Stimulated activated effector memory CD8-positive, alpha-beta T cell treated with anti-CD3 and anti-CD28 coated beads, Interleukin-12 subunit alpha, Interleukin-12 subunit beta, amount 100 ng/mL, for 72 hours (primary cell): ENCODE measurements around the gene NPAS2.
A peak's percentile ranks its signal among the peaks of the same experiment; 100 is the strongest.

Experiments used
- ATAC-seq: fragments of 150-1000 bp; cut with Tn5 transposase; 2 replicates; pipeline ENCODE4 v1.10.0; 2021
- DNase-seq, 2 donors: peaks; one replicate each; pipeline ENCODE4 v3.0.0; 2021 to 2022; ENCODE audit warnings: low spot score in 2 of 2
- H3K27ac Mint-ChIP-seq: one replicate; pipeline ENCODE4 v1.8.0; 2022; ENCODE audit warnings: mild to moderate bottlenecking, mixed read lengths
- H3K36me3 Mint-ChIP-seq: one replicate; pipeline ENCODE4 v1.8.0; 2022; ENCODE audit warnings: mild to moderate bottlenecking, mixed read lengths
- H3K4me1 Mint-ChIP-seq: one replicate; pipeline ENCODE4 v1.8.0; 2022; ENCODE audit warnings: mixed read lengths
- H3K4me3 Mint-ChIP-seq: one replicate; pipeline ENCODE4 v1.8.0; 2022; ENCODE audit warnings: mild to moderate bottlenecking, mixed read lengths
- H3K9me3 Mint-ChIP-seq: one replicate; pipeline ENCODE4 v1.8.0; 2022; ENCODE audit warnings: mixed read lengths

Gene NPAS2

GRCh38 chr2:100809506-100809905, 10.4 kb upstream of the NPAS2 start:
- DNase-seq, result no peak
- H3K4me3 Mint-ChIP-seq, result no peak overlapping the region
- no peak for ATAC-seq
- peaks cover 7% of the 10 kb centered on the region for H3K4me1 Mint-ChIP-seq
- H3K27ac Mint-ChIP-seq, result no peak overlapping the region
- H3K9me3 Mint-ChIP-seq, result no peaks in the 10 kb centered on the region
- no peaks in the 10 kb centered on the region for H3K36me3 Mint-ChIP-seq

- Mint-ChIP-seq H3K9me3 (no peaks in the 10 kb centered on the region), H3K36me3 (no peaks in the 10 kb centered on the region), H3K27ac (no peak overlapping the region), H3K4me3 (no peak overlapping the region), H3K4me1 (peaks cover 7% of the 10 kb centered on the region)
- DNase-seq (no peak), ATAC-seq (no peak)
Measured at GRCh38 chr2:100810603-100811145, 9.3 kb upstream of the NPAS2 start.

GRCh38 chr2:100812116-100812515, 7.8 kb upstream of the NPAS2 start:
- DNase-seq (no peak), ATAC-seq (no peak)
- H3K9me3 Mint-ChIP-seq, result no peaks in the 10 kb centered on the region
- no peak overlapping the region for H3K4me3 Mint-ChIP-seq
- no peaks in the 10 kb centered on the region for H3K36me3 Mint-ChIP-seq
- no peak overlapping the region for H3K27ac Mint-ChIP-seq
- peaks cover 7% of the 10 kb centered on the region for H3K4me1 Mint-ChIP-seq

- no peak for ATAC-seq
Measured at GRCh38 chr2:100812573-100812972, 7.4 kb upstream of the NPAS2 start.

GRCh38 chr2:100813527-100813926, 6.4 kb upstream of the NPAS2 start:
- ATAC-seq, result peak; percentile 72
- DNase-seq, result no peak
- Mint-ChIP-seq H3K27ac (no peak overlapping the region), H3K36me3 (no peaks in the 10 kb centered on the region), H3K4me1 (peaks cover 7% of the 10 kb centered on the region), H3K4me3 (no peak overlapping the region), H3K9me3 (no peaks in the 10 kb centered on the region)

More at GRCh38 chr2:100812573-100812972, 7.4 kb upstream of the NPAS2 start:
- Mint-ChIP-seq H3K36me3 (no peaks in the 10 kb centered on the region), H3K9me3 (no peaks in the 10 kb centered on the region), H3K4me1 (peaks cover 7% of the 10 kb centered on the region), H3K4me3 (no peak overlapping the region), H3K27ac (no peak overlapping the region)
- DNase-seq, result no peak

- DNase-seq (no peak), ATAC-seq (no peak)
- Mint-ChIP-seq H3K9me3 (no peaks in the 10 kb centered on the region), H3K27ac (no peak overlapping the region), H3K36me3 (no peaks in the 10 kb centered on the region), H3K4me1 (peaks cover 7% of the 10 kb centered on the region), H3K4me3 (no peak overlapping the region)
Measured at GRCh38 chr2:100814043-100814442, 5.9 kb upstream of the NPAS2 start.

- Mint-ChIP-seq H3K4me1 (peaks cover 7% of the 10 kb centered on the region), H3K9me3 (no peaks in the 10 kb centered on the region), H3K27ac (no peak overlapping the region), H3K4me3 (no peak overlapping the region), H3K36me3 (no peaks in the 10 kb centered on the region)
- ATAC-seq (no peak), DNase-seq (no peak)
Measured at GRCh38 chr2:100814453-100814852, 5.5 kb upstream of the NPAS2 start.

- ATAC-seq, result no peak
- no peaks in the 10 kb centered on the region for H3K9me3 Mint-ChIP-seq
- no peaks in the 10 kb centered on the region for H3K36me3 Mint-ChIP-seq
- DNase-seq, result no peak
- no peak overlapping the region for H3K27ac Mint-ChIP-seq
- no peak overlapping the region for H3K4me3 Mint-ChIP-seq
- H3K4me1 Mint-ChIP-seq, result peaks cover 7% of the 10 kb centered on the region
Measured at GRCh38 chr2:100817388-100817985, 2.5 kb upstream of the NPAS2 start.

- no peaks in the 10 kb centered on the region for H3K9me3 Mint-ChIP-seq
- no peak overlapping the region for H3K27ac Mint-ChIP-seq
- ATAC-seq (peak; percentile 29), DNase-seq (no peak)
- H3K36me3 Mint-ChIP-seq, result no peaks in the 10 kb centered on the region
- peak overlapping the region; percentile 63 for H3K4me3 Mint-ChIP-seq
- peaks cover 7% of the 10 kb centered on the region for H3K4me1 Mint-ChIP-seq
Measured at GRCh38 chr2:100818003-100818605, 1.8 kb upstream of the NPAS2 start.

- DNase-seq, result no peak
Measured at GRCh38 chr2:100818606-100819369, 1.2 kb upstream of the NPAS2 start.

GRCh38 chr2:100820273-100820522, 259 bp downstream of the NPAS2 start:
- no peak overlapping the region for H3K27ac Mint-ChIP-seq
- DNase-seq (no peak), ATAC-seq (peak; percentile 20)
- no peaks in the 10 kb centered on the region for H3K9me3 Mint-ChIP-seq
- no peak overlapping the region for H3K4me3 Mint-ChIP-seq
- H3K4me1 Mint-ChIP-seq, result no peaks in the 10 kb centered on the region
- H3K36me3 Mint-ChIP-seq, result no peaks in the 10 kb centered on the region

More at GRCh38 chr2:100818606-100819369, 1.2 kb upstream of the NPAS2 start:
- H3K4me1 Mint-ChIP-seq, result peaks cover 7% of the 10 kb centered on the region
- peak overlapping the region; percentile 63 for H3K4me3 Mint-ChIP-seq
- no peak overlapping the region for H3K27ac Mint-ChIP-seq
- H3K36me3 Mint-ChIP-seq, result no peaks in the 10 kb centered on the region
- no peaks in the 10 kb centered on the region for H3K9me3 Mint-ChIP-seq
- peak; percentile 27 for ATAC-seq

GRCh38 chr2:100820523-100821254, 750 bp downstream of the NPAS2 start:
- H3K27ac Mint-ChIP-seq, result no peak overlapping the region
- no peaks in the 10 kb centered on the region for H3K36me3 Mint-ChIP-seq
- no peaks in the 10 kb centered on the region for H3K9me3 Mint-ChIP-seq
- no peaks in the 10 kb centered on the region for H3K4me1 Mint-ChIP-seq
- DNase-seq (no peak), ATAC-seq (no peak)
- peak overlapping the region; percentile 45 for H3K4me3 Mint-ChIP-seq

- Mint-ChIP-seq H3K9me3 (no peaks in the 10 kb centered on the region), H3K4me3 (peak overlapping the region; percentile 45), H3K4me1 (no peaks in the 10 kb centered on the region), H3K27ac (no peak overlapping the region), H3K36me3 (no peaks in the 10 kb centered on the region)
- ATAC-seq, result no peak
- no peak for DNase-seq
Measured at GRCh38 chr2:100821255-100821910, 1.4 kb downstream of the NPAS2 start.

GRCh38 chr2:100821911-100822265, 1.9 kb downstream of the NPAS2 start:
- no peaks in the 10 kb centered on the region for H3K36me3 Mint-ChIP-seq
- no peak for DNase-seq
- H3K4me1 Mint-ChIP-seq, result no peaks in the 10 kb centered on the region
- H3K27ac Mint-ChIP-seq, result no peak overlapping the region
- ATAC-seq, result no peak
- no peak overlapping the region for H3K4me3 Mint-ChIP-seq
- H3K9me3 Mint-ChIP-seq, result no peaks in the 10 kb centered on the region

- DNase-seq, result no peak
- Mint-ChIP-seq H3K9me3 (no peaks in the 10 kb centered on the region), H3K4me1 (no peaks in the 10 kb centered on the region)
Measured at GRCh38 chr2:100822587-100823248, 2.8 kb downstream of the NPAS2 start.

More at GRCh38 chr2:100822587-100823248, 2.8 kb downstream of the NPAS2 start:
- no peak overlapping the region for H3K4me3 Mint-ChIP-seq
- no peaks in the 10 kb centered on the region for H3K36me3 Mint-ChIP-seq
- no peak overlapping the region for H3K27ac Mint-ChIP-seq
- ATAC-seq, result no peak
